MM.1S (cell line): ENCODE measurements around the gene F10.
A peak's percentile ranks its signal among the peaks of the same experiment; 100 is the strongest.

Experiments
- DNase-seq: peaks from one replicate; pipeline ENCODE4 v3.0.0-alpha.2; 2015
- H2AFZ ChIP-seq: fragments of 300-600 bp; sonication (generic); 2 replicates; pipeline ENCODE4 v1.6.0; 2016; ENCODE audit warnings: antibody characterized with exemption, low read length
- H3F3A ChIP-seq: fragments of 300-600 bp; sonication (generic); 2 replicates; pipeline ENCODE4 v1.6.1; 2016; ENCODE audit warnings: mild to moderate bottlenecking, antibody characterized with exemption, low read length, moderate library complexity, mixed read lengths; ENCODE audit not compliant: insufficient read depth
- H3K27ac ChIP-seq: fragments of 300-600 bp; sonication (generic); 2 replicates; pipeline ENCODE4 v1.5.1; 2016; ENCODE audit warnings: mild to moderate bottlenecking, low read length
- H3K27me3 ChIP-seq: fragments of 300-600 bp; sonication (generic); replicated peaks from 2 replicates; pipeline ENCODE4 v1.6.0; 2016; ENCODE audit warnings: low read length; ENCODE audit not compliant: insufficient read depth
- H3K36me3 ChIP-seq: fragments of 300-600 bp; sonication (generic); replicated peaks from 2 replicates; pipeline ENCODE4 v1.6.1; 2016; ENCODE audit warnings: mild to moderate bottlenecking, low read length, mixed read lengths; ENCODE audit not compliant: insufficient read depth
- H3K4me1 ChIP-seq: fragments of 300-600 bp; sonication (generic); 2 replicates; pipeline ENCODE4 v1.6.1; 2016; ENCODE audit warnings: low read length, mixed read lengths
- H3K4me2 ChIP-seq: fragments of 300-600 bp; sonication (generic); 2 replicates; pipeline ENCODE4 v1.6.0; 2016; ENCODE audit warnings: low read depth, low read length
- H3K4me3 ChIP-seq: fragments of 300-600 bp; sonication (generic); 2 replicates; pipeline ENCODE4 v1.5.1; 2016; ENCODE audit warnings: low read length, mixed read lengths
- H3K79me2 ChIP-seq: fragments of 300-600 bp; sonication (generic); 2 replicates; pipeline ENCODE4 v1.6.1; 2016; ENCODE audit warnings: mixed run types, low read length, mixed read lengths
- H3K9ac ChIP-seq: fragments of 300-600 bp; sonication (generic); 2 replicates; pipeline ENCODE4 v1.6.1; 2016; ENCODE audit warnings: low read length, mixed read lengths
- H3K9me2 ChIP-seq: fragments of 300-600 bp; sonication (generic); replicated peaks from 2 replicates; pipeline ENCODE4 v1.6.1; 2016; ENCODE audit warnings: mild to moderate bottlenecking, low read length, mixed read lengths; ENCODE audit not compliant: insufficient read depth
- H3K9me3 ChIP-seq: fragments of 300-600 bp; sonication (generic); replicated peaks from 2 replicates; pipeline ENCODE4 v1.6.1; 2016; ENCODE audit warnings: mild to moderate bottlenecking, low read length, mixed read lengths; ENCODE audit not compliant: insufficient read depth
- H4K20me1 ChIP-seq: fragments of 300-600 bp; sonication (generic); 2 replicates; pipeline ENCODE4 v1.6.1; 2016; ENCODE audit warnings: mild to moderate bottlenecking, low read length, moderate library complexity, mixed read lengths; ENCODE audit not compliant: insufficient read depth
- EZH2 ChIP-seq: fragments of 300-600 bp; sonication (generic); optimal IDR thresholded peaks from 2 replicates; pipeline ENCODE3; 2017; ENCODE audit warnings: low read depth, mild to moderate bottlenecking, antibody characterized with exemption, low read length, mixed read lengths
- EZH2phosphoT487 ChIP-seq: fragments of 300-600 bp; sonication (generic); IDR thresholded peaks from 2 replicates; pipeline ENCODE4 v1.6.1; 2018; ENCODE audit warnings: antibody characterized with exemption, low read length
- TF ChIP-seq, protein P1 (sequence below): fragments of 300-600 bp; sonication (generic); IDR thresholded peaks from 2 replicates; pipeline ENCODE4 v1.5.1; 2016; ENCODE audit warnings: antibody characterized with exemption, low read length, mixed read lengths

F10 gene

DNA sequence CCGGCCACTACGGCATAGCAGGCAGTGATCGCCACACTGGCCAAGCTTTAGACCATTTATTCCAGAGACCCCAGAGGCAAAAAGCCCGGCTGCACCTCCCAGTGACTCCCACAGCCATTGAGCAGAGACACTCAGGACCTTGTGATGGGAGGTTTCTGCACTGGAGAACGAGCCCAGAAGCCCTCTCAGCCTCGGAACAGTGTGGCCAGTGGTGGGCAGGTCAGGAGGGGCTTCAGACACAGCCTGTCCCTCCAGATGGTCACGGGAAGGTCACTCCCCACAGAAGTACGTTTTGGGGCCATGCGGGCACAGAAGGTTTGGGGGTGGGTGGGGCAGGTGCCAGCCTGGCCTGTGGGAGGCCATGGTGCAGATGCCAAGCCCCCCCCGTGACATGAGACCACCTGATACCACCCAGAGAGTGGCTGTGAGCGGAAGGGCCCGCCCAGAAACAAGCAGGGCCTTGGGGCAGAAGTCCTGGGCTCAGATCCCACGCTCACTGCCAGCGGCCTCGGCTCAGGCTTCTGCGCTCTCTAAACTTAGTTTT, 599 bp upstream of the F10 start:
- Histone ChIP-seq H3K27me3 (peaks cover 100% of the 10 kb centered on the region), H3K36me3 (no peaks in the 10 kb centered on the region), H3F3A (no peaks in the 10 kb centered on the region), H3K9me3 (no peaks in the 10 kb centered on the region), H3K4me3 (no peak overlapping the region), H3K27ac (no peak overlapping the region), H3K9me2 (no peaks in the 10 kb centered on the region), H3K4me2 (no peak overlapping the region), H3K9ac (no peak overlapping the region), H3K4me1 (no peaks in the 10 kb centered on the region), H4K20me1 (no peaks in the 10 kb centered on the region), H3K79me2 (no peaks in the 10 kb centered on the region), H2AFZ (no peak overlapping the region)
- TF ChIP-seq, protein P1, sequence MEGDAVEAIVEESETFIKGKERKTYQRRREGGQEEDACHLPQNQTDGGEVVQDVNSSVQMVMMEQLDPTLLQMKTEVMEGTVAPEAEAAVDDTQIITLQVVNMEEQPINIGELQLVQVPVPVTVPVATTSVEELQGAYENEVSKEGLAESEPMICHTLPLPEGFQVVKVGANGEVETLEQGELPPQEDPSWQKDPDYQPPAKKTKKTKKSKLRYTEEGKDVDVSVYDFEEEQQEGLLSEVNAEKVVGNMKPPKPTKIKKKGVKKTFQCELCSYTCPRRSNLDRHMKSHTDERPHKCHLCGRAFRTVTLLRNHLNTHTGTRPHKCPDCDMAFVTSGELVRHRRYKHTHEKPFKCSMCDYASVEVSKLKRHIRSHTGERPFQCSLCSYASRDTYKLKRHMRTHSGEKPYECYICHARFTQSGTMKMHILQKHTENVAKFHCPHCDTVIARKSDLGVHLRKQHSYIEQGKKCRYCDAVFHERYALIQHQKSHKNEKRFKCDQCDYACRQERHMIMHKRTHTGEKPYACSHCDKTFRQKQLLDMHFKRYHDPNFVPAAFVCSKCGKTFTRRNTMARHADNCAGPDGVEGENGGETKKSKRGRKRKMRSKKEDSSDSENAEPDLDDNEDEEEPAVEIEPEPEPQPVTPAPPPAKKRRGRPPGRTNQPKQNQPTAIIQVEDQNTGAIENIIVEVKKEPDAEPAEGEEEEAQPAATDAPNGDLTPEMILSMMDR: no peak
- TF ChIP-seq EZH2phosphoT487 (no peak), EZH2 (no peak)
- DNase-seq: no peak

DNA sequence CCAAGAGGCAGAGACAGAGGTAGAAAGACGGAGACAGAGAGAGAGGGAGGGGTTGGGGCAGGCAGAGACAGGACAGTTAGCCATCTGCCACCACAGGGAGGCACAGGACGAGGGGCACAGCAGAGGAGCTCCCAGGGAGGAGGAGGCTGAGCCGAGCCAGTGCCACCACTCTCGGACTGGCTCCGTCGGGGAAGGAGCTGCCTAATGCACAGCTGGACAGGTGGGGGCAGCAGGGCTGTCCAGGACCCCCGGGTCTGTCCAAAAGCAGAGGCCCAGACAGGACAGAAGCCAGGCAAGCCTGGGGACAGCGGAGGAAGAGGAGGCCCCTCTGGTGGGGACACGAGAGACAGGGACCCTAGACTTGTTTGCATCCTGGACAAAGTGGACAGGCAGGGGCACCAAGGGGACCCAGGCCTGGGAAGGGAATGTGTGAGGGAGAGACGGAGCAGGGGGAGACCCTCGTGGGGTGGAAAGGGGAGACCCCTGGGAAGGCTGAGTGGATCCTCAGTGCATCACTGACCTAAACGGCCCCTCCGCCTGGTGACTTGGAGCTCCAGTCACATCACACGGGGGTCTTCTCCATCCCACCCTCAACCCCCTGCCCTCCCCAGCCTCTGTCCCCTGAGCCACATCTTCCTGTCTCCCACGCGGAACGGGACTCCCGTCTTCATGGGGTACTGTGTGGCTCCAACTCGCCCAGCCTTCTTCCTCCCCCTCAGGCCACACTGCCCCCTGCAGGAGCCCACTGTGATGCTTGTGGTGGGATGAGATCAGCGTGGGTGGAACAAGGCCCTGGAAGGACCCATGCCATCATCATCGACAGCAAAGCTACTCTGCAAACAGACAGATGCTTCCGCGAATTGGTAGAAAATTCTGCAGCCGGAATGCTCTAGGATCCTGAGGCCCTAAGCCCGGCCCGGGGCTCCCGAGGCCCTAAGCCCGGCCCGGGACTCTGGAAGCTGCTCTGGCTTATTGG, 915 bp downstream of the F10 start:
- TF ChIP-seq EZH2 (no peak), EZH2phosphoT487 (no peak)
- TF ChIP-seq, protein P1: peak; percentile 34
- Histone ChIP-seq H3K9ac (no peak overlapping the region), H3K27ac (no peak overlapping the region), H2AFZ (no peak overlapping the region), H3F3A (no peaks in the 10 kb centered on the region), H3K4me3 (no peak overlapping the region), H3K4me1 (no peaks in the 10 kb centered on the region), H4K20me1 (no peaks in the 10 kb centered on the region), H3K36me3 (no peaks in the 10 kb centered on the region), H3K79me2 (no peaks in the 10 kb centered on the region), H3K27me3 (peaks cover 100% of the 10 kb centered on the region), H3K9me2 (no peaks in the 10 kb centered on the region), H3K4me2 (no peak overlapping the region), H3K9me3 (no peaks in the 10 kb centered on the region)
- no peak for DNase-seq

DNA sequence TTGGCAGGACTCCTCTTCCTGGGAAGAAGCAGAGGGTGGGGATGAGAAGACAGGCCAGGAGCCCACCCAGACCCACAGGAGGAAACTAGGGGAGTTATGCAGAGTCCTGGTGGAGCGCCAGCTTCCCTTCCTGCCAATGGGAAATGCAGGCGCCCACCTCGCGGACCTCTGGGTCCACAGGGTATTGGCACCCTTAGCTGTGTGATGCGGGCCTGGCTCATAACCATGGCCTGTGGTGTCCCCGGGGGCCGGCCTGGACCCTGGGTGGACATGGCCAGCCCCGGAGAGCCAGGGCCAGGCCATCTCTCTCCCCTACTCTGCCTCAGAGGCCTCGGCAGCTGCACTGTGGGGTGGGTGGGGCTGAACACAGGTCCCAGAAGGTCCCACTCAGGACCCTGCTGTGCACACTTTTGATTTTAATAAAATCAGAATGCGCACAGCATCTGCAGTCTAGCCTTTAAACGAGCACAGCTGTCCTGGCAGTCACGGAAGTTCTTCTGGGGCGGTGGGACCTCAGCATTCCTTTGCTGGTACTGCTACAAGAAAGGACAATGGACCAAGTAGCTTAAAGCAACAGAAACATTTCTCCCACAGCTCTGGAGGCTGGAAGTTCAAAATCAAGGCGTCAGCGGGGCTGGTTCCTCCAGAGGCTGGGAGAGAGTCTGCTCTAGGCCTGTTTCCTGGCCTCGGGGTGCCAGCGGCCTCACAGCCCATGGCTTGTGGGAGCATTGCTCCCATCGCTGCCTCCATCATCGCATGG, 1.8 kb downstream of the F10 start:
- H2AFZ ChIP-seq: no peak overlapping the region
- no peaks in the 10 kb centered on the region for H4K20me1 ChIP-seq
- no peaks in the 10 kb centered on the region for H3K4me1 ChIP-seq
- no peaks in the 10 kb centered on the region for H3K36me3 ChIP-seq
- H3K9ac ChIP-seq: no peak overlapping the region
- peaks cover 99% of the 10 kb centered on the region for H3K27me3 ChIP-seq
- H3K9me2 ChIP-seq: no peaks in the 10 kb centered on the region
- no peaks in the 10 kb centered on the region for H3K79me2 ChIP-seq
- H3K27ac ChIP-seq: no peak overlapping the region
- no peaks in the 10 kb centered on the region for H3K9me3 ChIP-seq
- no peak overlapping the region for H3K4me3 ChIP-seq
- TF ChIP-seq EZH2phosphoT487 (no peak), EZH2 (no peak)
- TF ChIP-seq, protein P1: no peak
- H3K4me2 ChIP-seq: no peak overlapping the region
- no peaks in the 10 kb centered on the region for H3F3A ChIP-seq
- DNase-seq: no peak
